Astrocyte of the spinal cord (primary cell): ENCODE results near the gene PLA2G15.

Experiments
- DNase-seq: peaks from one replicate; pipeline ENCODE4 v3.0.0; 2011; ENCODE audit warnings: low read depth, low spot score
- H3K4me3 ChIP-seq: 2 replicates; pipeline ENCODE4 v1.5.1; 2011; ENCODE audit warnings: low read depth, mild to moderate bottlenecking, low read length, moderate library complexity
- in situ Hi-C: cut with HindIII; loops from 2 replicates; pipeline ENCODE4 v1.10.0; 2017; ENCODE audit warnings: low sequenced_read_pairs
- TF ChIP-seq, protein P1 (sequence below): IDR thresholded peaks from 2 replicates; pipeline ENCODE4 v1.5.1; 2012; ENCODE audit warnings: low read depth, mild to moderate bottlenecking, low read length, inconsistent platforms

The PLA2G15 gene

DNA sequence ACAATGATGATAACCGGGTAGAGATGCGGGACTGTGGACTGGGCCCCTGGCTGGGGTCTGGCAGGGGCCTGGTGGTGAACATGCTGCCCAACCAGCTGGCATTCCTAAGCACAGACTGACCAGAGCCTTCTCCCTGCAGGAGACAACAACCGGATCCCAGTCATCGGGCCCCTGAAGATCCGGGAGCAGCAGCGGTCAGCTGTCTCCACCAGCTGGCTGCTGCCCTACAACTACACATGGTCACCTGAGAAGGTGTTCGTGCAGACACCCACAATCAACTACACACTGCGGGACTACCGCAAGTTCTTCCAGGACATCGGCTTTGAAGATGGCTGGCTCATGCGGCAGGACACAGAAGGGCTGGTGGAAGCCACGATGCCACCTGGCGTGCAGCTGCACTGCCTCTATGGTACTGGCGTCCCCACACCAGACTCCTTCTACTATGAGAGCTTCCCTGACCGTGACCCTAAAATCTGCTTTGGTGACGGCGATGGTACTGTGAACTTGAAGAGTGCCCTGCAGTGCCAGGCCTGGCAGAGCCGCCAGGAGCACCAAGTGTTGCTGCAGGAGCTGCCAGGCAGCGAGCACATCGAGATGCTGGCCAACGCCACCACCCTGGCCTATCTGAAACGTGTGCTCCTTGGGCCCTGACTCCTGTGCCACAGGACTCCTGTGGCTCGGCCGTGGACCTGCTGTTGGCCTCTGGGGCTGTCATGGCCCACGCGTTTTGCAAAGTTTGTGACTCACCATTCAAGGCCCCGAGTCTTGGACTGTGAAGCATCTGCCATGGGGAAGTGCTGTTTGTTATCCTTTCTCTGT is 14.0 kb downstream of the PLA2G15 start:
- in situ Hi-C loops: no loop called here
- no peak for DNase-seq

DNA sequence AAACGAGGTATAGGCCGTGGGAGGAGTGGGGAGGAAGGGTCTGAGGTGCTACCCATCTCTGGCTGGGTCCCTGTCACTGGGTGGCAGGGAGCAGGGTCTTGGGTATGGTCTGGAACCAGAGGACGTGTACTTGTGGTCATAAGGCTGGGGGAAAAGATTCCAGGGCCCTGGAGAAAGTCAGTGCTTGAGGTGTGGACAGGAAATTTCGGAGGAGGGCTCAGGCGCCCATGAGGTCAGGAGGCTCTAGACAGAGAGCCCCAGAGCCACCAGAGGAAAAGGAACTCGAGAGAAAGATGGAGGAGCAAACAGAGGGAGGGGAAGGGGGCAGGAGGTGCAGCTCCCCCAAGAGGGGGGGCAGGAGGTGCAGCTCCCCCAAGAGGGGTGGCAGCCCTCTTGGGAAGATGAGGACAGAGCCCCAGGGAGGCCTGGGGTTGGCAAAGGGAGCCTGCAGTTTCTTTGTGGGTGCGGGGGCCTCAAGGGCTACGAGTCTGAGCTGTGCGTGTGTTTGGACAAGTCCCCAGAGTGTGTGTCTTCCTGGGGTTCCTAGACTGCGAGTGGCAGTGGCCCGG is 18.5 kb downstream of the PLA2G15 start:
- H3K4me3 ChIP-seq: peak overlapping the region; percentile 81
- TF ChIP-seq, protein P1, sequence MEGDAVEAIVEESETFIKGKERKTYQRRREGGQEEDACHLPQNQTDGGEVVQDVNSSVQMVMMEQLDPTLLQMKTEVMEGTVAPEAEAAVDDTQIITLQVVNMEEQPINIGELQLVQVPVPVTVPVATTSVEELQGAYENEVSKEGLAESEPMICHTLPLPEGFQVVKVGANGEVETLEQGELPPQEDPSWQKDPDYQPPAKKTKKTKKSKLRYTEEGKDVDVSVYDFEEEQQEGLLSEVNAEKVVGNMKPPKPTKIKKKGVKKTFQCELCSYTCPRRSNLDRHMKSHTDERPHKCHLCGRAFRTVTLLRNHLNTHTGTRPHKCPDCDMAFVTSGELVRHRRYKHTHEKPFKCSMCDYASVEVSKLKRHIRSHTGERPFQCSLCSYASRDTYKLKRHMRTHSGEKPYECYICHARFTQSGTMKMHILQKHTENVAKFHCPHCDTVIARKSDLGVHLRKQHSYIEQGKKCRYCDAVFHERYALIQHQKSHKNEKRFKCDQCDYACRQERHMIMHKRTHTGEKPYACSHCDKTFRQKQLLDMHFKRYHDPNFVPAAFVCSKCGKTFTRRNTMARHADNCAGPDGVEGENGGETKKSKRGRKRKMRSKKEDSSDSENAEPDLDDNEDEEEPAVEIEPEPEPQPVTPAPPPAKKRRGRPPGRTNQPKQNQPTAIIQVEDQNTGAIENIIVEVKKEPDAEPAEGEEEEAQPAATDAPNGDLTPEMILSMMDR: no peak
- in situ Hi-C loops: no loop called here
- no peak for DNase-seq

More for the DNA sequence above, 14.0 kb downstream of the PLA2G15 start:
- TF ChIP-seq, protein P1: no peak
- H3K4me3 ChIP-seq: no peak overlapping the region

DNA sequence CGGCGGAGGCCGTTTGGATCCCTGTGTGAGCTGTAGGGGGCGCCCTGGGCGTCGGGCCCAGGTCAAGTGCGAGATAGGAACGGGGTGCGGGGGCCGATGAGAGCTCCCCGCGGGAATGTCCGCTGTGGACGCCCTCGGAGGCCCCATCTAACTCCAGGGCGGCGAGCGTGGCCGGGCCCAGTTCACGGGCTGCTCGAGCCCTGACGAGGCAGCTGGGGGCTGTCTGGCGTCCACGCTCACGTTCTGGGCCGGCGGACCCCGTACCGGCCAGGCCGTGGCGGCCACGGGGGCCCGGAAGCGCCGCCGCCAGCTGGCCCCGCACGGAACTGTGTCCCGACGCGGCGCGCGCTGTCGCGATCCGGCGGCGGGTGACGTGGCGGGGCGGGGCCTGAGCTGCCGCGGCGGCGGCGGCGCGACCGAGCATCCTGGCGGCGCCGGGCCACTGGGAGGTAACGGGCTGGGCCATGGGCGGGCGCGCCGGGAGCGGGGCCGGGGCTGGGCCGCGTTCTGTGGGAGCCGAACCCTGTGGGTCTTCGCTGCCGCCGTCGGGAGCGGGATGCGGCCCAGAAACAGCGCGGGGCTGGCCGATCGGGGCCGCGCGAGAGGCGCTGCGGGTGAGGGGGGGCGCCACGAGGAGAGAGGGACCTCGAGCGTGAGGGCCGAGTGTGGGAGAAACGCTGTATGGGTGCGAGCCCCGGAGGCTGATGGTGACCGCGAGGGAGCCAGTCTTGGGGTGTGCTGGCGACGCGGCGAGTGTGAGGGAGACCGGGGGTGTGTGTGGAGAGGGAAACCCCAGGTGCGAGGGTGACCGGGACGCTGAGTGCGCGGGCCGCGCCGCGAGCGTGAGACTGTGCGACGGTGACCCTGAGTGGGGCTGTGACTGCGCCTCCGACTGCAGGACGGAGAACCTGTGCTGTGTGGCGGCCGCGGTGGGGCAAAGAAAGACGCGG is 19.2 kb downstream of the PLA2G15 start, which contains the start of gene SLC7A6:
TSS of gene SLC7A6 (plus strand) at position 399 of the 950 bp plus-strand sequence. CDS start 10,201 bp downstream, outside the sequence.
- peak; percentile 52 for DNase-seq
- peak within 1 kb of the TSS; percentile 81 for H3K4me3 ChIP-seq
- in situ Hi-C loops: no loop called here
- TF ChIP-seq, protein P1: peak; percentile 62

DNA sequence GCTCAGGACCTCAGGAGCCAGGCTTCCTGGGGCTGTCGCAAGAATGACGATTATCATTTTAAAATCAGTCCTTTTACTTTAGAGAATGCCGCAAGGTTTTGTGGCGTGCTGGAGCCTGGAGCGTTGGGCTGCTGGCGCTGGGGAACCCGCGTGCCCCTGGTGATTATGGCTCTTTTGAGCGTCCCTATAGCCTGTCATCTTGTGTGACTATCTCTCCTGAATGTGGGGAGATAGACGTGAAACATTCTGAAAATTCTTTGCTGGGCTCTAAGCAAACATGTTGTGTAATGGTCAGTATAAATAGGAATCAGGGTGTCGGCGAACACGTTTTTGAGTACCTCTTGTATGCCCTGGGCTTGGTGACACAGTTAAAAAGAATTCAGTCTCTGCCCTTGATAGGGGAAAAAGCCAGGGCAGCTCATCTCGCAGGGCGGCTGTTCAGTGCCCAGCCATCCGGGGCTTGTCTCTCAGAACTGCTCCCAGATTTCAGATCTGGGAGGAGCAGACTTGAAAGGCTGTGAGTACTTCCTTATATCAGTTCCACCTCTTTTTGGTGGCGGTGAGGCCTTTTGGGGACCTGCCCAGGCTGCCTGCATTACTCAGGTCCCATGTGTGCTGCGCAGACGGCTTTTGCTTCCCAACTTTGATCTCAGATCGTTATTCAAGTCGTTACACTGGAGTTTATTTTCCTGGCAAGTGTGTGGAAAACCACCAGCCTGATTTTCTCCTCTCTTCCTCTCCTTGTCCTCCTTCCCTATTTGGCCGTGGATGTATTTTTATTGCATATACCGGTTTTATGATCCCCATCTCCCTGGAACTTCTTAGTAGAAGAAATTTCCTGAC is 20.1 kb downstream of the PLA2G15 start:
- DNase-seq: peak; percentile 52
- in situ Hi-C loops: no loop called here
- H3K4me3 ChIP-seq: peak overlapping the region; percentile 81
- TF ChIP-seq, protein P1: no peak

DNA sequence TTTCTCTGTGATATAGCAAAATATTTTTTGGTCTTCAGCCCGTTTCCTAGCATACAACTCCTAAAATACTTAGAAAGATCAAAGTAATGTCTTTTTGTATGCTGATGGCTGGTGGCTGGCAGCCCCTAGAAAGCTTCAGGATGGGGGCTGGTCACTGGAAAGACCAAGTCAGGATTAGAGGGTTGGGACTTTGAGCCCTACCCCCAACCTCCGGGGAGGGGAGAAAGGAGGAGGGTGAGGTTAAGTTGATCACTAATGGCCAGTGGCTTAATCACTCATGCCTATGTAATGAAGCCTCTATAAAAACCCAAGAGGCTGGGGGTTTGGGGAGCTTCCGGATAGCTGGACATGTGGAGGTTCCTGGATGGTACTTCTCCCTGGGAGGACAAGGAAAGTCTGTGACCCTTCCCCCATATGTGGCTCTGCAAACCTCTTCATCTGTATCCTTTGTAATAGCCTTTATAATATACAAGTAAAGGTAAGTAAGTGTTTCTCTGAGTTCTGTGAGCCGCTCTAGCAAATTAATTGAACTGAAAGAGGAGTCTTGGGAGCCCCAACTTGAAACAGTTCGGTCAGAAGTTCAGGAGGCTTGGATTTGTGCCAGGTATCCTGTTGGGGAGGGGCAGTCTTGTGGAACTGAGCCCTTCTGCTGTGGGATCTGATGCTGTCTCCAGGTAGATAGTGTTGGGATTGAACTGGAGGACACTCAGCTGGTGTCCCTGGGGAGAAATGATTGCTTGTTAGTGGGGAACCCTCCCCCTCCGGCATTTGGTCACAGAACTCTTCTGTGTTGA is 22.6 kb downstream of the PLA2G15 start:
- in situ Hi-C loops: no loop called here
- TF ChIP-seq, protein P1: no peak
- no peak overlapping the region for H3K4me3 ChIP-seq
- no peak for DNase-seq
